Thyroid gland (tissue), 4 donors: ENCODE measurements around the gene SUGP2. TPM values are rescaled to one million over a fixed set of nuclear protein-coding genes. Genes with fewer than 3 reads are reported as not detected.

Experiments used
- DNase-seq, 2 donors: peaks; one replicate each; pipeline ENCODE4 v3.0.0-alpha.2; 2019
- H3K27ac ChIP-seq, 3 donors: fragments of 200-600 bp; sonication (generic); 1 replicate in 2 of 3; 2 replicates in 1 of 3; pipeline ENCODE4 v1.5.1; 2016 to 2019; ENCODE audit warnings: mild to moderate bottlenecking in 1 of 3, moderate library complexity in 1 of 3
- H3K27me3 ChIP-seq: fragments of 200-600 bp; sonication (generic); one replicate; pipeline ENCODE4 v1.5.1; 2019
- H3K36me3 ChIP-seq, 2 donors: fragments of 200-600 bp; sonication (generic); one replicate each; pipeline ENCODE4 v1.5.1; 2016 to 2019
- H3K4me1 ChIP-seq, 2 donors: fragments of 200-600 bp; sonication (generic); one replicate each; pipeline ENCODE4 v1.5.1; 2017 to 2019
- H3K4me3 ChIP-seq, 3 donors: fragments of 200-600 bp; sonication (generic); replicated peaks in 1 of 3; 1 replicate in 2 of 3; 2 replicates in 1 of 3; pipeline ENCODE4 v1.5.1; 2016; ENCODE audit warnings: mild to moderate bottlenecking in 1 of 3
- H3K9me3 ChIP-seq: fragments of 200-600 bp; sonication (generic); one replicate; pipeline ENCODE4 v1.5.1; 2017
- CTCF ChIP-seq, 6 experiments: fragments of 200-600 bp in 3 of 6; fragments of 450-650 bp in 3 of 6; sonication (generic) in 3 of 6; IDR thresholded peaks; one replicate each; pipeline ENCODE4 v1.5.1; 2016 to 2019; ENCODE audit warnings: antibody characterized with exemption in 6 of 6, mild to moderate bottlenecking in 2 of 6, inconsistent platforms in 1 of 6, moderate library complexity in 1 of 6
- POLR2A ChIP-seq, 2 donors: fragments of 450-650 bp; IDR thresholded peaks; one replicate each; pipeline ENCODE4 v1.6.1; 2017; ENCODE audit warnings: antibody characterized with exemption in 2 of 2, mild to moderate bottlenecking in 2 of 2, moderate library complexity in 1 of 2
- WGBS, 2 donors: methylation state at CpG; one replicate each; pipeline ENCODE4 v1.1.5; 2017; 5-methylcytosine and 5-hydroxymethylcytosine counted together
- intact Hi-C: fragments of 100-400 bp; cut with DNase I; formaldehyde crosslinking; loops from one replicate; pipeline ENCODE4 v1.15.1; 2023
- total RNA-seq, 4 donors: library from RNA; depleted of rRNA; stranded (reverse); fragments of >200 nt; gene quantifications; one replicate each; pipeline ENCODE4 v1.2.3, GENCODE V29; 2016

The SUGP2 gene
- total RNA-seq, 4 donors from 2014 or later: 70.3 to 93.5 (median 82.2) TPM

GRCh38 chr19:18991006-18991405, 42.3 kb downstream of the SUGP2 start:
- H3K27ac ChIP-seq: no peak overlapping the region
- intact Hi-C loops: no loop called here
- no peaks in the 10 kb centered on the region for H3K27me3 ChIP-seq
- H3K9me3 ChIP-seq: no peaks in the 10 kb centered on the region
- WGBS, 2 donors: 83 to 88% methylated on average over 14 to 15 of the region's 16 CpGs
- H3K4me1 ChIP-seq: peaks cover 3 to 4% of the 10 kb centered on the region in 2 donors
- H3K36me3 ChIP-seq: peaks cover 24 to 32% of the 10 kb centered on the region in 2 donors
- no peak overlapping the region for H3K4me3 ChIP-seq
- DNase-seq: no peak
- TF ChIP-seq POLR2A (IDR thresholded peaks at IDR 0.05): no peak
- no peak for TF ChIP-seq CTCF (IDR thresholded peaks at IDR 0.05)

GRCh38 chr19:18990128-18990708, 43.1 kb downstream of the SUGP2 start:
- Histone ChIP-seq H3K4me1 (peaks cover 0 to 4% of the 10 kb centered on the region in 2 donors), H3K27ac (no peak overlapping the region), H3K27me3 (no peaks in the 10 kb centered on the region), H3K4me3 (no peak overlapping the region), H3K9me3 (no peaks in the 10 kb centered on the region), H3K36me3 (peaks cover 23 to 27% of the 10 kb centered on the region in 2 donors)
- 90 to 96% methylated on average over 2 to 4 of the region's 5 CpGs for WGBS, 2 donors
- intact Hi-C loops: no loop called here
- DNase-seq: no peak
- no peak for TF ChIP-seq CTCF (IDR thresholded peaks at IDR 0.05)
- TF ChIP-seq POLR2A (IDR thresholded peaks at IDR 0.05): no peak

GRCh38 chr19:18989316-18989715, 44.0 kb downstream of the SUGP2 start:
- Histone ChIP-seq H3K36me3 (peaks cover 14 to 18% of the 10 kb centered on the region in 2 donors), H3K27ac (no peak overlapping the region), H3K4me1 (peaks cover 0 to 4% of the 10 kb centered on the region in 2 donors), H3K9me3 (no peaks in the 10 kb centered on the region), H3K4me3 (no peak overlapping the region), H3K27me3 (no peaks in the 10 kb centered on the region)
- WGBS, 2 donors: 83 to 85% methylated on average over 10 of the region's 10 CpGs
- no peak for DNase-seq
- no peak for TF ChIP-seq CTCF (IDR thresholded peaks at IDR 0.05)
- no peak for TF ChIP-seq POLR2A (IDR thresholded peaks at IDR 0.05)
- intact Hi-C loops: loop anchor here (5.0 kb wide), 2 partner anchors 47 to 77 kb away; partner anchors contain the start of gene HOMER3

GRCh38 chr19:18987456-18987855, 45.9 kb downstream of the SUGP2 start:
- Histone ChIP-seq H3K9me3 (no peaks in the 10 kb centered on the region), H3K4me3 (no peak overlapping the region), H3K27ac (no peak overlapping the region), H3K36me3 (peaks cover 0 to 3% of the 10 kb centered on the region in 2 donors), H3K4me1 (peaks cover 0 to 4% of the 10 kb centered on the region in 2 donors), H3K27me3 (no peaks in the 10 kb centered on the region)
- TF ChIP-seq CTCF (IDR thresholded peaks at IDR 0.05) (no peak), POLR2A (IDR thresholded peaks at IDR 0.05) (no peak)
- intact Hi-C loops: loop anchor here (5.0 kb wide), 2 partner anchors 45 to 75 kb away; partner anchors contain the start of gene HOMER3
- DNase-seq: no peak
- whole genome bisulfite sequencing, 2 donors: 59 to 62% methylated on average over 4 of the region's 4 CpGs

GRCh38 chr19:18985257-18985656, 48.1 kb downstream of the SUGP2 start:
- Histone ChIP-seq H3K27ac (peak overlapping the region in 1 of 3 donors; percentile 39), H3K27me3 (no peaks in the 10 kb centered on the region), H3K36me3 (no peaks in the 10 kb centered on the region), H3K4me1 (peaks cover 0 to 4% of the 10 kb centered on the region in 2 donors), H3K9me3 (no peaks in the 10 kb centered on the region), H3K4me3 (no peak overlapping the region)
- TF ChIP-seq CTCF (IDR thresholded peaks at IDR 0.05): no peak
- no peak for TF ChIP-seq POLR2A (IDR thresholded peaks at IDR 0.05)
- WGBS, 2 donors: 61 to 64% methylated on average over 7 of the region's 7 CpGs
- intact Hi-C loops: loop anchor here (5.0 kb wide), 2 partner anchors 43 to 73 kb away; partner anchors contain the start of gene HOMER3
- no peak for DNase-seq
